Measurements from ENCODE around the gene INSR.
"Not testable (repeated sequence)": the region's sequence is repeated elsewhere in the genome, so short reads cannot be mapped to it uniquely, and the experiment has no call there.

The INSR gene

GRCh38 chr19:7293762-7294557 is at the start of gene INSR:
TSS of gene INSR (minus strand) at chr19:7294414. CDS start at chr19:7293891, 523 bp downstream.
- DNase-seq (ENCODE audit: low read depth in 2 of 2): peak; percentile 7 to 21

- DNase-seq (ENCODE audit: low read depth in 2 of 2): no peak
These were observed 47.9 kb upstream of the INSR start for GRCh38 chr19:7342143-7342542.

GRCh38 chr19:7340959-7341837 is 47.0 kb upstream of the INSR start:
- DNase-seq (ENCODE audit: low read depth in 2 of 2): peak; percentile 65 to 72

GRCh38 chr19:7337380-7338194 is 43.4 kb upstream of the INSR start:
- no peak for DNase-seq (ENCODE audit: low read depth in 2 of 2)

- DNase-seq (ENCODE audit: low read depth in 2 of 2): no peak
These were observed 42.2 kb upstream of the INSR start for GRCh38 chr19:7336321-7336973.

- no peak for DNase-seq (ENCODE audit: low read depth in 2 of 2)
These were observed 39.2 kb upstream of the INSR start for GRCh38 chr19:7333198-7334118.

GRCh38 chr19:7331446-7331845 is 37.2 kb upstream of the INSR start:
- no peak for DNase-seq (ENCODE audit: low read depth in 2 of 2)

GRCh38 chr19:7328647-7329046 is 34.4 kb upstream of the INSR start:
- DNase-seq (ENCODE audit: low read depth in 2 of 2): no peak

- no peak for DNase-seq (ENCODE audit: low read depth in 2 of 2)
These were observed 33.6 kb upstream of the INSR start for GRCh38 chr19:7327802-7328201.

- DNase-seq (ENCODE audit: low read depth in 2 of 2): no peak
These were observed 32.1 kb upstream of the INSR start for GRCh38 chr19:7326105-7326877.

- no peak for DNase-seq (ENCODE audit: low read depth in 2 of 2)
These were observed 24.0 kb upstream of the INSR start for GRCh38 chr19:7318176-7318575.

- DNase-seq (ENCODE audit: low read depth in 2 of 2): no peak
These were observed 18.6 kb upstream of the INSR start for GRCh38 chr19:7312816-7313215.

GRCh38 chr19:7311911-7312310 is 17.7 kb upstream of the INSR start:
- no peak for DNase-seq (ENCODE audit: low read depth in 2 of 2)

- not testable (repeated sequence) for DNase-seq (ENCODE audit: low read depth in 2 of 2)
These were observed 14.1 kb upstream of the INSR start for GRCh38 chr19:7308327-7308726.

GRCh38 chr19:7307590-7308218 is 13.5 kb upstream of the INSR start:
- no peak for DNase-seq (ENCODE audit: low read depth in 2 of 2)

GRCh38 chr19:7304200-7304599 is 10.0 kb upstream of the INSR start:
- no peak for DNase-seq (ENCODE audit: low read depth in 2 of 2)

GRCh38 chr19:7303470-7303869 is 9.3 kb upstream of the INSR start:
- no peak for DNase-seq (ENCODE audit: low read depth in 2 of 2)

- DNase-seq (ENCODE audit: low read depth in 2 of 2): no peak
These were observed 7.3 kb upstream of the INSR start for GRCh38 chr19:7301525-7301924.

GRCh38 chr19:7297742-7298141 is 3.5 kb upstream of the INSR start:
- no peak for DNase-seq (ENCODE audit: low read depth in 2 of 2)

Data from stimulated activated CD8-positive, alpha-beta memory T cell treated with anti-CD3 and anti-CD28 coated beads, Interleukin-7, amount 100 ng/mL, for 4 hours (primary cell).